OCI-LY7 (cell line): ENCODE results near the gene TEX36. TPM values are rescaled to one million over a fixed set of nuclear protein-coding genes. Genes with fewer than 3 reads are reported as not detected.

Source experiments
- Bru-seq: library from RNA; stranded (reverse); fragments of 400-500 nt; gene quantifications from one replicate; lab custom pipeline; 2021; lab: Mats Ljungman, UMichigan
- BruChase-seq, 2 experiments: library from RNA; stranded (reverse); fragments of 400-500 nt; gene quantifications; one replicate each; lab custom pipeline; 2021; lab: Mats Ljungman, UMichigan
- BruUV-seq: library from RNA; stranded (reverse); fragments of 400-500 nt; replicated peaks from 2 replicates; lab custom pipeline; 2021; lab: Mats Ljungman, UMichigan
- CTCF ChIA-PET: fragments of 300-600 bp; sonication (Branson Sonifier 250); formaldehyde crosslinking; loops from one replicate; lab custom pipeline; 2022; ENCODE audit warnings: antibody characterized with exemption; ENCODE audit not compliant: unreplicated experiment; lab: Charles Lee
- POLR2A ChIA-PET: fragments of 300-600 bp; sonication (Branson Sonifier 250); formaldehyde crosslinking; loops from one replicate; lab custom pipeline; 2022; ENCODE audit warnings: antibody characterized with exemption; lab: Charles Lee
- DNase-seq: peaks from one replicate; pipeline ENCODE4 v3.0.0-alpha.2; 2015; ENCODE audit warnings: low spot score
- H2AFZ ChIP-seq: fragments of 200-600 bp; sonication (generic), shearing (Covaris generic); 2 replicates; pipeline ENCODE4 v1.6.1; 2014; ENCODE audit warnings: mild to moderate bottlenecking, antibody characterized with exemption, low read length, moderate library complexity
- H3K27ac ChIP-seq: fragments of 200-600 bp; sonication (generic); 2 replicates; pipeline ENCODE4 v1.5.1; 2014; ENCODE audit warnings: mixed run types, low read depth, mild to moderate bottlenecking, moderate library complexity, low read length, inconsistent platforms; ENCODE audit not compliant: poor library complexity, severe bottlenecking
- H3K36me3 ChIP-seq: fragments of 200-600 bp; sonication (generic); 2 replicates; pipeline ENCODE4 v1.6.1; 2014; ENCODE audit warnings: mild to moderate bottlenecking, antibody characterized with exemption, low read length, moderate library complexity, mixed read lengths; ENCODE audit not compliant: insufficient read depth
- H3K4me1 ChIP-seq: fragments of 200-600 bp; sonication (generic); 2 replicates; pipeline ENCODE4 v1.5.1; 2014; ENCODE audit warnings: mild to moderate bottlenecking, low read length; ENCODE audit not compliant: insufficient read depth, poor library complexity, severe bottlenecking
- H3K4me2 ChIP-seq: fragments of 200-600 bp; sonication (generic); 2 replicates; pipeline ENCODE4 v1.6.1; 2014; ENCODE audit warnings: mild to moderate bottlenecking, low read length
- H3K4me3 ChIP-seq: fragments of 200-600 bp; sonication (generic); 2 replicates; pipeline ENCODE4 v1.5.1; 2014; ENCODE audit warnings: mild to moderate bottlenecking, low read depth, low read length; ENCODE audit not compliant: poor library complexity, severe bottlenecking
- H3K79me2 ChIP-seq: fragments of 200-600 bp; sonication (generic); 2 replicates; pipeline ENCODE4 v1.6.1; 2016; ENCODE audit warnings: low read depth, mild to moderate bottlenecking, low read length, moderate library complexity, mixed read lengths; ENCODE audit not compliant: insufficient read depth
- H3K9me2 ChIP-seq: fragments of 200-600 bp; sonication (generic); 2 replicates; pipeline ENCODE4 v1.6.1; 2016; ENCODE audit warnings: mild to moderate bottlenecking, low read length, mixed read lengths; ENCODE audit not compliant: insufficient read depth
- H3K9me3 ChIP-seq: fragments of 200-600 bp; sonication (generic); 2 replicates; pipeline ENCODE4 v1.6.1; 2014; ENCODE audit warnings: mild to moderate bottlenecking, mixed run types, low read length, mixed read lengths
- H4K20me1 ChIP-seq: fragments of 200-600 bp; sonication (generic); 2 replicates; pipeline ENCODE4 v1.6.1; 2014; ENCODE audit warnings: mild to moderate bottlenecking, antibody characterized with exemption, low read length, moderate library complexity, mixed read lengths; ENCODE audit not compliant: insufficient read depth
- EZH2phosphoT487 ChIP-seq: fragments of 200-600 bp; sonication (generic); IDR thresholded peaks from 2 replicates; pipeline ENCODE4 v1.6.1; 2018; ENCODE audit warnings: low read depth, borderline replicate concordance, mild to moderate bottlenecking, mixed run types, antibody characterized with exemption, low read length, moderate library complexity, mixed read lengths
- intact Hi-C: fragments of 100-400 bp; cut with micrococcal nuclease; formaldehyde crosslinking; loops from one replicate; pipeline ENCODE4 v1.10.0; 2022; ENCODE audit not compliant: unreplicated experiment
- long read RNA-seq: library from polyadenylated mRNA; stranded (forward); transcript quantifications from one replicate; pipeline ENCODE4 v2.0.0, GENCODE V29; 2022
- total RNA-seq, 2 experiments: library from RNA; depleted of rRNA in 1 of 2; stranded (reverse); fragments of >200 nt in 1 of 2; shearing (Covaris generic) in 1 of 2; gene quantifications; 2 replicates each; pipeline ENCODE4 v1.2.3, GENCODE V29; 2014 to 2022
- TF ChIP-seq, protein P1 (sequence below): fragments of 200-600 bp; sonication (generic); conservative IDR thresholded peaks from 2 replicates; pipeline ENCODE4 v1.5.1; 2014; ENCODE audit warnings: mild to moderate bottlenecking, antibody characterized with exemption, low read length, moderate library complexity, mixed read lengths

TEX36 gene
- total RNA-seq (2014; rRNA removed; shearing (Covaris generic)) (not detected in 2 replicates), total RNA-seq (2022) (not detected in 2 replicates), Bru-seq, nascent RNA (percentile 5 among the genes with signal in this experiment), BruChase-seq, experiment 1, labeled RNA remaining after a 6-hour chase (percentile 8 among the genes with signal in this experiment), BruChase-seq, experiment 2, labeled RNA remaining after a 2-hour chase (percentile 5 among the genes with signal in this experiment)
- long read RNA-seq: 0 reads

DNA sequence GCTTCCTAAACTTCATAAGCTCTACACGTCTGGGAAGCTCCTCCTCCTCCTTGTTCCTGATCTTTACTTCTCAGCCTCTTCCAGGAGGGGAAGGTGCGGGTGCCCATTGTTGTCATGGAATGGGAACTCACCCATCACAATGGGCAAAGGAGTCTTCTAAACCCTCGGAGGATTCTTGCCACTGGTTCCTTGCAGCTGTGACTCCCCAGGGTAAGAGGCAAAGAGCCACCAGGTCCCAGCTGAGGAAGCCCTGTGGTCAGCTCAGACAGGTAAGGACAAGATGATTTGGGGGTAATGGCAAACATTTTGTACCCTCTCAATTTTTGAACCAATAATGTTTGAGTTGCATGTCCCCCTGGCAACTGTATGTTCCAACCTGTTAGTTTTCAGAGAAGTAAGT is at the start of gene TEX36:
Gene TEX36, minus strand, starts transcription at position 101 of the 400 bp plus-strand sequence. CDS start 174 bp downstream, outside the sequence.
- Histone ChIP-seq H4K20me1 (no peaks in the 10 kb centered on the region), H3K9me3 (no peaks in the 10 kb centered on the region), H3K27ac (no peak within 1 kb of the TSS), H3K4me2 (no peak within 1 kb of the TSS), H2AFZ (no peak within 1 kb of the TSS), H3K4me1 (no peaks in the 10 kb centered on the region), H3K79me2 (no peaks in the 10 kb centered on the region), H3K36me3 (no peaks in the 10 kb centered on the region), H3K9me2 (no peaks in the 10 kb centered on the region), H3K4me3 (no peak within 1 kb of the TSS)
- BruUV-seq: no TSS peak
- CTCF ChIA-PET: no interaction called here
- DNase-seq: no peak
- intact Hi-C loops: no loop called here
- POLR2A ChIA-PET: no interaction called here
- TF ChIP-seq, protein P1, sequence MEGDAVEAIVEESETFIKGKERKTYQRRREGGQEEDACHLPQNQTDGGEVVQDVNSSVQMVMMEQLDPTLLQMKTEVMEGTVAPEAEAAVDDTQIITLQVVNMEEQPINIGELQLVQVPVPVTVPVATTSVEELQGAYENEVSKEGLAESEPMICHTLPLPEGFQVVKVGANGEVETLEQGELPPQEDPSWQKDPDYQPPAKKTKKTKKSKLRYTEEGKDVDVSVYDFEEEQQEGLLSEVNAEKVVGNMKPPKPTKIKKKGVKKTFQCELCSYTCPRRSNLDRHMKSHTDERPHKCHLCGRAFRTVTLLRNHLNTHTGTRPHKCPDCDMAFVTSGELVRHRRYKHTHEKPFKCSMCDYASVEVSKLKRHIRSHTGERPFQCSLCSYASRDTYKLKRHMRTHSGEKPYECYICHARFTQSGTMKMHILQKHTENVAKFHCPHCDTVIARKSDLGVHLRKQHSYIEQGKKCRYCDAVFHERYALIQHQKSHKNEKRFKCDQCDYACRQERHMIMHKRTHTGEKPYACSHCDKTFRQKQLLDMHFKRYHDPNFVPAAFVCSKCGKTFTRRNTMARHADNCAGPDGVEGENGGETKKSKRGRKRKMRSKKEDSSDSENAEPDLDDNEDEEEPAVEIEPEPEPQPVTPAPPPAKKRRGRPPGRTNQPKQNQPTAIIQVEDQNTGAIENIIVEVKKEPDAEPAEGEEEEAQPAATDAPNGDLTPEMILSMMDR: no peak
- no peak for TF ChIP-seq EZH2phosphoT487

- Histone ChIP-seq H3K79me2 (peaks cover 69% of the 10 kb centered on the region), H4K20me1 (peaks cover 36% of the 10 kb centered on the region), H3K4me3 (no peak overlapping the region), H2AFZ (no peak overlapping the region), H3K36me3 (peaks cover 99% of the 10 kb centered on the region), H3K4me2 (no peak overlapping the region), H3K4me1 (peaks cover 8% of the 10 kb centered on the region), H3K27ac (no peak overlapping the region), H3K9me2 (no peaks in the 10 kb centered on the region), H3K9me3 (no peaks in the 10 kb centered on the region)
- CTCF ChIA-PET: no interaction called here
- intact Hi-C loops: loop anchor here (10.0 kb wide), 1 partner anchor 663 kb away; no protein-coding TSS in a partner anchor
- no TSS peak for BruUV-seq
- POLR2A ChIA-PET: interaction anchor here (0.8 kb wide), 1 partner anchor 12 kb away, joined by 3 read pairs; no protein-coding TSS in a partner anchor
- DNase-seq: no peak
- no peak for TF ChIP-seq EZH2phosphoT487
- TF ChIP-seq, protein P1: no peak
These were observed 44.5 kb upstream of the TEX36 start for GRCh38 chr10:125727436-125727835.

DNA sequence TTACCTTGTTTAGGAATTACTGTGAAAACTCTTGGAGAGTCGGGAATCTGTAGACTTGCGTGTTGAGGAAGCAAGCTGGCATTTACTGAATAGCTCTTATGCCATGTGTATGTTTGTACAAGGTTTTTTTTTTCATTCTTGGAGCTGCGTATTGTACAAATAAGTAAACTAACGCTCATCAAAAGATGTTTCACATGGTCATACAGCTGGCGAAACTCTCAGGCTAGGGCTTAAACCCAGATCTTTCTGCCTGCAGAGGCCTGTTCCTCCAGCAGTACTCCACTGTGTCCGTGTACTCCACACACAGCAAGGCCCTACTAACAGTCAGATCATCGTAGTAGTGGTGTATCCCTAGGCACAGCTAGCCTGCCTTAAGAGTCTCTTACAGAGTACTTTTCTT is 44.0 kb upstream of the TEX36 start:
- Histone ChIP-seq H3K4me1 (peaks cover 14% of the 10 kb centered on the region), H3K4me3 (no peak overlapping the region), H2AFZ (no peak overlapping the region), H4K20me1 (peaks cover 36% of the 10 kb centered on the region), H3K27ac (no peak overlapping the region), H3K9me3 (no peaks in the 10 kb centered on the region), H3K4me2 (no peak overlapping the region), H3K79me2 (peaks cover 74% of the 10 kb centered on the region), H3K9me2 (no peaks in the 10 kb centered on the region), H3K36me3 (peaks cover 99% of the 10 kb centered on the region)
- intact Hi-C loops: loop anchor here (10.0 kb wide), 1 partner anchor 662 kb away; no protein-coding TSS in a partner anchor
- ChIA-PET CTCF (no interaction called here), POLR2A (interaction anchor here (0.8 kb wide), 1 partner anchor 13 kb away, joined by 3 read pairs; no protein-coding TSS in a partner anchor)
- BruUV-seq: no TSS peak
- TF ChIP-seq EZH2phosphoT487: no peak
- TF ChIP-seq, protein P1: no peak
- no peak for DNase-seq
